ENCODE data around the gene ERBIN. TPM values are rescaled to one million over a fixed set of nuclear protein-coding genes. Genes with fewer than 3 reads are reported as not detected.

ERBIN gene
- total and polyA plus RNA-seq, 2 of the 13 experiments (the other 11 are each of a cell fraction or from before 2014, with no cell fraction given), result 14.4 to 41.7 TPM

DNA sequence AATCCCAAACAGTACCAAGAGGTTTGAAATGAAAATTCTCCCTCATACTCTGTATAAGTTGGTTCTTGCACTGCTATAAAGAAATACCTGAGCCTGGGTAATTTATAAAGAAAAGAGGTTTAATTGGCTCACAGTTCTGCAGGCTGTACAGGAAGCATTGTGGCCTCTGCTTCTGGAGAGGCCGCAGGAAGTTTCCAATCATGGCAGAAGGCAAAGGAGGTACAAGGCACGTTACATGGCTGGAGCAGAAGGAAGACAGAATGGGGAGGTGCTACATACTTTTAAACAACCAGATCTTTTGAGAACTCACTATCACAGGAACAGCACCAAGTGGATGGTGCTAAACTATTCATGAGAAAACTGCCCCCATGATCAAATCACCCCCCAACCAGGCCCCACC lies 25.6 kb upstream of the ERBIN start:
- ChIA-PET CTCF (ENCODE audit: low intra/inter-chr PET ratio, low total read pairs) (no interaction called here), POLR2A (no interaction called here)
- Histone ChIP-seq H3K9me3 (ENCODE audit: low read length) (no peaks in the 10 kb centered on the region), H3K4me1 (ENCODE audit: insufficient read depth, low read length) (no peaks in the 10 kb centered on the region), H3K4me2 (ENCODE audit: low read depth, low read length) (no peak overlapping the region), H3K79me2 (ENCODE audit: insufficient read depth, low read length) (no peaks in the 10 kb centered on the region), H3K36me3 (replicated peaks in 1 of 2; ENCODE audit: control insufficient read depth in 1 of 2, insufficient read depth in 2 of 2, low read length in 2 of 2) (no peaks in the 10 kb centered on the region), H2AFZ (ENCODE audit: low read length) (no peak overlapping the region), H3K27ac (ENCODE audit: extremely low read length, insufficient read depth, low read length) (no peak overlapping the region), H3K4me3 (replicated peaks in 1 of 3; ENCODE audit: insufficient read depth in 1 of 3, low read depth in 2 of 3, low read length in 3 of 3) (no peak overlapping the region), H4K20me1 (ENCODE audit: insufficient read depth, low read length) (no peaks in the 10 kb centered on the region), H3K27me3 (ENCODE audit: control insufficient read depth in 1 of 2, insufficient read depth in 2 of 2, low read length in 2 of 2) (0 out of 5 replicates have a peak, but pooled peaks cover 0 to 3% of the 10 kb centered on the region in 2 experiments), H3K9ac (ENCODE audit: insufficient read depth, low read depth, low read length) (no peak overlapping the region)
- in situ Hi-C loops (cut with HindIII; ENCODE audit: extremely low pct_ligation_motif_present, low pct_unique_long_range_greater_than_20kb), result no loop called here
- no peak for FAIRE-seq
- DNase-seq (ENCODE audit: low spot score), result no peak
- no TSS peak for BruUV-seq (replicated peaks)
- TF ChIP-seq, protein P1, sequence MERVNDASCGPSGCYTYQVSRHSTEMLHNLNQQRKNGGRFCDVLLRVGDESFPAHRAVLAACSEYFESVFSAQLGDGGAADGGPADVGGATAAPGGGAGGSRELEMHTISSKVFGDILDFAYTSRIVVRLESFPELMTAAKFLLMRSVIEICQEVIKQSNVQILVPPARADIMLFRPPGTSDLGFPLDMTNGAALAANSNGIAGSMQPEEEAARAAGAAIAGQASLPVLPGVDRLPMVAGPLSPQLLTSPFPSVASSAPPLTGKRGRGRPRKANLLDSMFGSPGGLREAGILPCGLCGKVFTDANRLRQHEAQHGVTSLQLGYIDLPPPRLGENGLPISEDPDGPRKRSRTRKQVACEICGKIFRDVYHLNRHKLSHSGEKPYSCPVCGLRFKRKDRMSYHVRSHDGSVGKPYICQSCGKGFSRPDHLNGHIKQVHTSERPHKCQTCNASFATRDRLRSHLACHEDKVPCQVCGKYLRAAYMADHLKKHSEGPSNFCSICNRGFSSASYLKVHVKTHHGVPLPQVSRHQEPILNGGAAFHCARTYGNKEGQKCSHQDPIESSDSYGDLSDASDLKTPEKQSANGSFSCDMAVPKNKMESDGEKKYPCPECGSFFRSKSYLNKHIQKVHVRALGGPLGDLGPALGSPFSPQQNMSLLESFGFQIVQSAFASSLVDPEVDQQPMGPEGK (CRISPR knock-in tag; IDR thresholded peaks at IDR 0.05), result no peak
- WGBS (ENCODE audit: low lambda C conversion rate), result 64% methylated on average over 2 of the region's 2 CpGs
- ATAC-seq, result no peak
- intact Hi-C loops (cut with micrococcal nuclease; ENCODE audit: unreplicated experiment), result no loop called here

DNA sequence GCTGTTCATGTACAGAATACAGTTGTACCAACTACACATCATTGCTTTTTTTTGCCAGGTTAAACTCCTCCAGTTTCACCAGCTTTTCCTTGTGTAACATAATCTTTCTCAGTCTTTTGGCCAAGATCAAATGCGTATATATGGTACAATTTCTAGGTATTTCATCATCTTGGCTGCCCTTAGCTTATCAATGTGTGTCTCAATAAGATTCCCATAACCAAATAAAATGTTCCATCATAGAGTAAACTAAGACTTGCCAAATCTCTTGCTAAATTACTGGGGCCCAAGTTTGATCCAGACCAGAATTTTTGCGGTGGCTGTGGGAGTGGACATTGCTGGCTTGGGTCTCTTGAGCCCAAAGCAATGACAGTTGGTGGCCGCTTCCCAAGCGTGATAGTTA lies 24.3 kb upstream of the ERBIN start:
- Histone ChIP-seq H2AFZ (ENCODE audit: low read length) (no peak overlapping the region), H3K9ac (ENCODE audit: insufficient read depth, low read depth, low read length) (no peak overlapping the region), H3K4me3 (replicated peaks in 1 of 3; ENCODE audit: insufficient read depth in 1 of 3, low read depth in 2 of 3, low read length in 3 of 3) (no peak overlapping the region), H3K4me1 (ENCODE audit: insufficient read depth, low read length) (no peaks in the 10 kb centered on the region), H3K79me2 (ENCODE audit: insufficient read depth, low read length) (no peaks in the 10 kb centered on the region), H3K9me3 (ENCODE audit: low read length) (no peaks in the 10 kb centered on the region), H3K36me3 (replicated peaks in 1 of 2; ENCODE audit: control insufficient read depth in 1 of 2, insufficient read depth in 2 of 2, low read length in 2 of 2) (no peaks in the 10 kb centered on the region), H3K4me2 (ENCODE audit: low read depth, low read length) (no peak overlapping the region), H3K27me3 (ENCODE audit: control insufficient read depth in 1 of 2, insufficient read depth in 2 of 2, low read length in 2 of 2) (0 out of 5 replicates have a peak, but pooled peaks cover 0 to 1% of the 10 kb centered on the region in 2 experiments), H4K20me1 (ENCODE audit: insufficient read depth, low read length) (no peaks in the 10 kb centered on the region), H3K27ac (ENCODE audit: extremely low read length, insufficient read depth, low read length) (no peak overlapping the region)
- in situ Hi-C loops (cut with HindIII; ENCODE audit: extremely low pct_ligation_motif_present, low pct_unique_long_range_greater_than_20kb), result no loop called here
- ATAC-seq, result no peak
- BruUV-seq (replicated peaks), result no TSS peak
- POLR2A ChIA-PET, result no interaction called here
- intact Hi-C loops (cut with micrococcal nuclease; ENCODE audit: unreplicated experiment), result no loop called here
- CTCF ChIA-PET (ENCODE audit: low intra/inter-chr PET ratio, low total read pairs), result no interaction called here
- FAIRE-seq, result no peak
- WGBS (ENCODE audit: low lambda C conversion rate), result 52% methylated on average over 4 of the region's 4 CpGs
- no peak for DNase-seq (ENCODE audit: low spot score)
- TF ChIP-seq ZNF780A (CRISPR knock-in tag; IDR thresholded peaks at IDR 0.05) (no peak), ZNF7 (CRISPR knock-in tag; IDR thresholded peaks at IDR 0.05) (no peak), MAFG (CRISPR knock-in tag; IDR thresholded peaks at IDR 0.05) (no peak), MED13 (CRISPR knock-in tag; IDR thresholded peaks at IDR 0.05) (no peak), ZNF75D (CRISPR knock-in tag; IDR thresholded peaks at IDR 0.05; ENCODE audit: borderline replicate concordance) (no peak), ZBTB20 (CRISPR knock-in tag; IDR thresholded peaks at IDR 0.05; ENCODE audit: borderline replicate concordance, low read depth) (no peak), ZNF12 (CRISPR knock-in tag; IDR thresholded peaks at IDR 0.05) (no peak), ETV6 (CRISPR knock-in tag; conservative IDR thresholded peaks at IDR 0.05) (no peak)
- TF ChIP-seq, protein P2, sequence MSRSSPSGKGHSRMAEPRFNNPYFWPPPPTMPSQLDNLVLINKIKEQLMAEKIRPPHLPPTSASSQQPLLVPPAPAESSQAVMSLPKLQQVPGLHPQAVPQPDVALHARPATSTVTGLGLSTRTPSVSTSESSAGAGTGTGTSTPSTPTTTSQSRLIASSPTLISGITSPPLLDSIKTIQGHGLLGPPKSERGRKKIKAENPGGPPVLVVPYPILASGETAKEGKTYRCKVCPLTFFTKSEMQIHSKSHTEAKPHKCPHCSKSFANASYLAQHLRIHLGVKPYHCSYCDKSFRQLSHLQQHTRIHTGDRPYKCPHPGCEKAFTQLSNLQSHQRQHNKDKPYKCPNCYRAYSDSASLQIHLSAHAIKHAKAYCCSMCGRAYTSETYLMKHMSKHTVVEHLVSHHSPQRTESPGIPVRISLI (CRISPR knock-in tag; IDR thresholded peaks at IDR 0.05; ENCODE audit: borderline replicate concordance), result no peak
- TF ChIP-seq, protein P3, sequence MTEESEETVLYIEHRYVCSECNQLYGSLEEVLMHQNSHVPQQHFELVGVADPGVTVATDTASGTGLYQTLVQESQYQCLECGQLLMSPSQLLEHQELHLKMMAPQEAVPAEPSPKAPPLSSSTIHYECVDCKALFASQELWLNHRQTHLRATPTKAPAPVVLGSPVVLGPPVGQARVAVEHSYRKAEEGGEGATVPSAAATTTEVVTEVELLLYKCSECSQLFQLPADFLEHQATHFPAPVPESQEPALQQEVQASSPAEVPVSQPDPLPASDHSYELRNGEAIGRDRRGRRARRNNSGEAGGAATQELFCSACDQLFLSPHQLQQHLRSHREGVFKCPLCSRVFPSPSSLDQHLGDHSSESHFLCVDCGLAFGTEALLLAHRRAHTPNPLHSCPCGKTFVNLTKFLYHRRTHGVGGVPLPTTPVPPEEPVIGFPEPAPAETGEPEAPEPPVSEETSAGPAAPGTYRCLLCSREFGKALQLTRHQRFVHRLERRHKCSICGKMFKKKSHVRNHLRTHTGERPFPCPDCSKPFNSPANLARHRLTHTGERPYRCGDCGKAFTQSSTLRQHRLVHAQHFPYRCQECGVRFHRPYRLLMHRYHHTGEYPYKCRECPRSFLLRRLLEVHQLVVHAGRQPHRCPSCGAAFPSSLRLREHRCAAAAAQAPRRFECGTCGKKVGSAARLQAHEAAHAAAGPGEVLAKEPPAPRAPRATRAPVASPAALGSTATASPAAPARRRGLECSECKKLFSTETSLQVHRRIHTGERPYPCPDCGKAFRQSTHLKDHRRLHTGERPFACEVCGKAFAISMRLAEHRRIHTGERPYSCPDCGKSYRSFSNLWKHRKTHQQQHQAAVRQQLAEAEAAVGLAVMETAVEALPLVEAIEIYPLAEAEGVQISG (CRISPR knock-in tag; IDR thresholded peaks at IDR 0.05), result no peak

Measured in HepG2 (cell line).